Upper lobe of right lung (tissue), 1 donor: ENCODE data around the gene STRIT1. TPM values are rescaled to one million over a fixed set of nuclear protein-coding genes. Genes with fewer than 3 reads are reported as not detected.

ENCODE experiments used
- ATAC-seq: fragments of 200-7000 bp; cut with Tn5 transposase; one replicate; pipeline ENCODE4 v1.9.1; 2020; ENCODE audit warnings: mild to moderate bottlenecking, moderate library complexity
- DNase-seq: peaks from one replicate; pipeline ENCODE4 v3.0.0-alpha.2; 2020
- H3K27ac ChIP-seq: fragments of 200-600 bp; one replicate; pipeline ENCODE4 v1.8.0; 2022
- H3K27me3 ChIP-seq: fragments of 200-600 bp; one replicate; pipeline ENCODE4 v1.8.0; 2022; ENCODE audit warnings: mild to moderate bottlenecking
- H3K36me3 ChIP-seq: fragments of 200-600 bp; one replicate; pipeline ENCODE4 v1.8.0; 2022
- H3K4me1 ChIP-seq: fragments of 200-600 bp; one replicate; pipeline ENCODE4 v1.8.0; 2022
- H3K4me3 ChIP-seq: fragments of 200-600 bp; one replicate; pipeline ENCODE4 v1.8.0; 2022; ENCODE audit warnings: mild to moderate bottlenecking
- H3K9me3 ChIP-seq: fragments of 200-600 bp; one replicate; pipeline ENCODE4 v1.8.0; 2022
- intact Hi-C: fragments of 100-400 bp; cut with DNase I; formaldehyde crosslinking; loops from one replicate; pipeline ENCODE4 v1.11.0; 2022
- total RNA-seq: library from RNA; stranded (reverse); fragmentation: NEBNext Ultra II Directional; extraction: Animal tissue kit (Norgen Biotek cat#: 25700); gene quantifications from one replicate; pipeline ENCODE4 v1.2.1, GENCODE V29; 2021
- TF ChIP-seq, protein P1 (sequence below): fragments of 200-600 bp; IDR thresholded peaks from one replicate; pipeline ENCODE4 v1.8.0; 2022; ENCODE audit warnings: antibody characterized with exemption
- donor health status: DM: no; HTN: yes; CAD: no; lungs with severe emphysema.

Gene STRIT1
- total RNA-seq, 1 donor from 2014 or later: not detected

DNA sequence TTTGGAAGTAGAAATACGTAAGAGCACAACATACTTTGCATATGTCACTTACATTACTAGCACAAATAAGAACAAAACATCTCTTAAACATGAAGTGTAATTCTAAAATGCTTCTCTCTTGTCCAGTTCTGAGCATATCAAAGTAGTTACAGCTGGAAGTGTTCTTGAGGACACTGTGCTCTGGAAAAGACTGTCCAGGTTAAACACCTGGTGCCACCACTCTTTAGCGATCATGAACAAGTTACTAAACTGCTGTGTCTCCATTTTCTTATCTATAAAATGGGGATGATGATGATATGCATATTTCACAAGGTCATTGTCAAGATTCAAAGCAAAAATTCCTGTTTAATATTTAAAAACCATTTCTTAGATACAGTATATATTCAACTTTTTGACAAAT, 790 bp downstream of the STRIT1 start:
- Histone ChIP-seq H3K36me3 (no peaks in the 10 kb centered on the region), H3K9me3 (no peaks in the 10 kb centered on the region), H3K27me3 (no peaks in the 10 kb centered on the region), H3K4me3 (no peak overlapping the region), H3K4me1 (no peaks in the 10 kb centered on the region), H3K27ac (no peak overlapping the region)
- DNase-seq (no peak), ATAC-seq (no peak)
- TF ChIP-seq, protein P1, sequence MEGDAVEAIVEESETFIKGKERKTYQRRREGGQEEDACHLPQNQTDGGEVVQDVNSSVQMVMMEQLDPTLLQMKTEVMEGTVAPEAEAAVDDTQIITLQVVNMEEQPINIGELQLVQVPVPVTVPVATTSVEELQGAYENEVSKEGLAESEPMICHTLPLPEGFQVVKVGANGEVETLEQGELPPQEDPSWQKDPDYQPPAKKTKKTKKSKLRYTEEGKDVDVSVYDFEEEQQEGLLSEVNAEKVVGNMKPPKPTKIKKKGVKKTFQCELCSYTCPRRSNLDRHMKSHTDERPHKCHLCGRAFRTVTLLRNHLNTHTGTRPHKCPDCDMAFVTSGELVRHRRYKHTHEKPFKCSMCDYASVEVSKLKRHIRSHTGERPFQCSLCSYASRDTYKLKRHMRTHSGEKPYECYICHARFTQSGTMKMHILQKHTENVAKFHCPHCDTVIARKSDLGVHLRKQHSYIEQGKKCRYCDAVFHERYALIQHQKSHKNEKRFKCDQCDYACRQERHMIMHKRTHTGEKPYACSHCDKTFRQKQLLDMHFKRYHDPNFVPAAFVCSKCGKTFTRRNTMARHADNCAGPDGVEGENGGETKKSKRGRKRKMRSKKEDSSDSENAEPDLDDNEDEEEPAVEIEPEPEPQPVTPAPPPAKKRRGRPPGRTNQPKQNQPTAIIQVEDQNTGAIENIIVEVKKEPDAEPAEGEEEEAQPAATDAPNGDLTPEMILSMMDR: no peak
- intact Hi-C loops: no loop called here

DNA sequence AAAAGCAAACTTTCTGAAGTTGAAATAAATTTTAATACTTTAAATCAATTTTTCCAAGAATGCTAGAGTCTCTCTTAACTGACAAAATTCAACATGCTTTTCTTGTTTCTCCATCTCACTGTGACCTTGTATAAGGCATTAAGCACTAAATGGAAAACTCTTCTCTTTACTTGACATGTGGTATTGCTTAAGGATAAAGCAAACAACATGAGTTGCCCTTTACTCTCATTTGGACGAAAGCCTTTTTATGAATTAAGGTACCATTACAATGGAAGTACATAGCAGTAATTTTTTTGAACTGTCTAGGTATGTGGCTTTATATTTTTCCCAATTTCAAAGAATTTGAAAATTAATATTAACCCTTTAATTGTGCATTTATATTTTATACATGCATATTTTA, 1.4 kb downstream of the STRIT1 start:
- ATAC-seq (peak; percentile 20), DNase-seq (no peak)
- Histone ChIP-seq H3K36me3 (no peaks in the 10 kb centered on the region), H3K4me3 (no peak overlapping the region), H3K27ac (no peak overlapping the region), H3K4me1 (no peaks in the 10 kb centered on the region), H3K9me3 (no peaks in the 10 kb centered on the region), H3K27me3 (no peaks in the 10 kb centered on the region)
- intact Hi-C loops: no loop called here
- TF ChIP-seq, protein P1: no peak

DNA sequence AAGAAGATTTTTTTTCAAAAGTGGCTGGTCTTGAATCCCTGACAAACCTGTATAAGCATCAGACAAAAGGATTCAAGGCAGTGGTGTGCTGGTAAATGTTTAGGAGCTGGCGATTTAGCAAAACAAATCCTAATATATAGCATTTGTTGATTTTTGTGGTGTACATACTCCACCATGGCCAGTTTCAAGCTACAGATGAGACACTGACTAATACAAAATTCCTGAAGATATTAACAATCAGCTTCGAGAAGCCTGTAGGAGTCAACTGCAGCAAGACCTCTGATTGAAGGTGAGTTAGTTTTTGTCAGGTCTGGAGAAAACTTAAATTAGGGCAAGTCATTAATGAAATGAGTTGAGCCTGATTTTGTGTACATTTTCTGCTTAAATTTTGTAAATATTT, 6.7 kb downstream of the STRIT1 start:
- TF ChIP-seq, protein P1: no peak
- intact Hi-C loops: no loop called here
- Histone ChIP-seq H3K9me3 (no peaks in the 10 kb centered on the region), H3K4me1 (no peaks in the 10 kb centered on the region), H3K36me3 (no peaks in the 10 kb centered on the region), H3K4me3 (no peak overlapping the region), H3K27me3 (no peaks in the 10 kb centered on the region), H3K27ac (no peak overlapping the region)
- DNase-seq (no peak), ATAC-seq (no peak)

DNA sequence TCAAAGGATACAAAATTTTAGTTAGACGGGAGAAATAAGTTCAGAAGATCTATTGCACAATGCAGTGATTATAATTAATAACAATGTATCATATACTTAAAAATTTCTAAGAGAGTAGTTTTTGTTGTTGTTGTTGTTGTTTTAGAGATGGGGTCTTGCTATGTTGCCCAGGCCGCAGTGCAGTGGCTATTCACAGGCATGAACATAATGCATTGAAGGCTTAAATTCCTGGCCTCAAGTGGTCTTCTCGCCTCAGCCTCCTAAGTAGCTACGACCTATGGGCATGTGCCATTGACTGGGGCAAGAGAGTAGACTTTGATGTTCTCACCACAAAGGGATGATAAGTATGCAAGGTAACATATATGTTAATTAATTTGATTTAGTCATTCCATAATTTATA, 7.5 kb downstream of the STRIT1 start:
- Histone ChIP-seq H3K27ac (no peak overlapping the region), H3K36me3 (no peaks in the 10 kb centered on the region), H3K4me3 (no peak overlapping the region), H3K9me3 (no peaks in the 10 kb centered on the region), H3K4me1 (no peaks in the 10 kb centered on the region), H3K27me3 (no peaks in the 10 kb centered on the region)
- intact Hi-C loops: no loop called here
- DNase-seq: no peak
- no peak for ATAC-seq
- TF ChIP-seq, protein P1: no peak

DNA sequence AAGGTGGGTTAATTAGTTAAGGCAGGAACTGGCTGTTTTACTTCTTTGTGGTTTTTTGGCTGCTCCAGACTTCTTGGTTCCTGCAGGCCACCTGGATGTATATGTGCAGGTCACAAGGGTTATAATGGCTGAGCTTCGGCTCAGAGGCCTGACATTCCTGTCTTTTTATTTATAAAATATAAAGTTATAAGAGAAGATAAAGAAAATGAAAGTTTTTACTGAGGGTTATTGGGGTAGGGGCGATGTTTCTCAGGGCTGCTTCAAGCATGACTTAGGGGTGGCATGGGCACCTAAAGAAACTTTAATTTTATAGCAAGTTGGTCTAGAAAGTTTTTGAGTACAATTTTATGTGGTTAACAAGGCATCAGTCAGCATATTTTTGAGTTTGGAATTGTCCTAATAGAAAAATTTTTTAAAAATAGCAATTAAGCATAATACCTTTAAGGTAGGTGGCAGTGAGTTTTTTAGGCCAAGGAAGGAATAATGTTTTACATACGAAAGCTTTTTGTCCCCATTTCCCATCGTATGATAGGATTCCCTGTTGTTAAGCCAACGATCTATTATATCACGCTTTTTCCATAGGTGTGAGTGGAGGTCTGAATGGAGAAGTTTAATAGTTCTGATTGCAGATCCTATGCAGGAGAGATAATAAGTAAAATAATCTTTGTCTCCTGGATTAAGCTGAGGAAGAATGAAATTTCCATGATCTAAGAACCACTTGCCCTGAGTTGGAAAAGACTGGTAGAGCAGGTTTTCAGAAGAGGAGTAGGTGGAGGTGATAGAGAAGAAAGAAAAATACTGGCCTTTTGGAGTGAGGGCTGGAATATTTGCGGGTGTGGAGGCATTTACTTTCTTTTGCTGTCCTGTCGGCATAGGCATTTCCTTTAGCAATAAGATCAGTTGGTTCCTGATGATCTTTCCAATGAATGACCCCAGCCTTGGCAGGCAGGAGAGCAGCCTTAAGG, 10.1 kb downstream of the STRIT1 start:
- Histone ChIP-seq H3K4me3 (no peak overlapping the region), H3K4me1 (no peaks in the 10 kb centered on the region), H3K36me3 (no peaks in the 10 kb centered on the region), H3K27me3 (no peaks in the 10 kb centered on the region), H3K9me3 (no peaks in the 10 kb centered on the region), H3K27ac (no peak overlapping the region)
- intact Hi-C loops: no loop called here
- DNase-seq (no peak), ATAC-seq (no peak)
- TF ChIP-seq, protein P1: no peak
